ENCODE data around the gene DMXL2.
A peak's percentile ranks its signal among the peaks of the same experiment; 100 is the strongest.

The DMXL2 gene

DNA sequence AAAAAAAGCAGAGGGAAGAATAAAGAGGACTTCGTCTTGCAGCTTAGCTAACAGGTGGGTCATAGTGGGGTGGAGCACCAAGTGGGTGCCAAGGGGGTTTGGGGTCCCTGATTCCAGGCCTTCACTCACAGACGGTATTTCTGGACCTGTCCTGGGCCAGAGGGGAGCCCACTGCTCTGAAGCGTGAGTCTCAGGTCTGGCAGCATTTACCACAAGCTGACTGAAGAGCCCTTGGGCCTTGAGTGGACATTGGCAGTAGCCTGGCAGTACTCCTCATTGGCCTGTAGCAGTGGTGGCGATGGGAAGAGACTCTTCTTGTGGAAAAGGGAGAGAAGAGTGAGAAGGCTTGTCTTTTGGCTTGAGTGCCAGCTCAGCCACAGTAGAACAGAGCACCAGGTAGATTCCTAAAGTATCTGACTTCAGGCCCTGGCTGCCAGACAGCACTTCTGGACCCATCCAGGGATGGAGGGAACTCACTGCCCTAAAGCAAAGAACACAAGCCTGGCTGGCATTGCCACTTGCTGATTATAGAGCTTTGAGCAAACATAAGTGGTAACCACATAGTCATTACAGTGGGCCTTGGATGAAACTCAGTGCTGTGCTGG is 208.2 kb downstream of the DMXL2 start:
- no peak for DNase-seq (ENCODE audit: low read depth)
- TF ChIP-seq, protein P1, sequence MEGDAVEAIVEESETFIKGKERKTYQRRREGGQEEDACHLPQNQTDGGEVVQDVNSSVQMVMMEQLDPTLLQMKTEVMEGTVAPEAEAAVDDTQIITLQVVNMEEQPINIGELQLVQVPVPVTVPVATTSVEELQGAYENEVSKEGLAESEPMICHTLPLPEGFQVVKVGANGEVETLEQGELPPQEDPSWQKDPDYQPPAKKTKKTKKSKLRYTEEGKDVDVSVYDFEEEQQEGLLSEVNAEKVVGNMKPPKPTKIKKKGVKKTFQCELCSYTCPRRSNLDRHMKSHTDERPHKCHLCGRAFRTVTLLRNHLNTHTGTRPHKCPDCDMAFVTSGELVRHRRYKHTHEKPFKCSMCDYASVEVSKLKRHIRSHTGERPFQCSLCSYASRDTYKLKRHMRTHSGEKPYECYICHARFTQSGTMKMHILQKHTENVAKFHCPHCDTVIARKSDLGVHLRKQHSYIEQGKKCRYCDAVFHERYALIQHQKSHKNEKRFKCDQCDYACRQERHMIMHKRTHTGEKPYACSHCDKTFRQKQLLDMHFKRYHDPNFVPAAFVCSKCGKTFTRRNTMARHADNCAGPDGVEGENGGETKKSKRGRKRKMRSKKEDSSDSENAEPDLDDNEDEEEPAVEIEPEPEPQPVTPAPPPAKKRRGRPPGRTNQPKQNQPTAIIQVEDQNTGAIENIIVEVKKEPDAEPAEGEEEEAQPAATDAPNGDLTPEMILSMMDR (IDR thresholded peaks at IDR 0.05; ENCODE audit: insufficient read depth, low read depth, low read length, missing control alignments) = no peak

DNA sequence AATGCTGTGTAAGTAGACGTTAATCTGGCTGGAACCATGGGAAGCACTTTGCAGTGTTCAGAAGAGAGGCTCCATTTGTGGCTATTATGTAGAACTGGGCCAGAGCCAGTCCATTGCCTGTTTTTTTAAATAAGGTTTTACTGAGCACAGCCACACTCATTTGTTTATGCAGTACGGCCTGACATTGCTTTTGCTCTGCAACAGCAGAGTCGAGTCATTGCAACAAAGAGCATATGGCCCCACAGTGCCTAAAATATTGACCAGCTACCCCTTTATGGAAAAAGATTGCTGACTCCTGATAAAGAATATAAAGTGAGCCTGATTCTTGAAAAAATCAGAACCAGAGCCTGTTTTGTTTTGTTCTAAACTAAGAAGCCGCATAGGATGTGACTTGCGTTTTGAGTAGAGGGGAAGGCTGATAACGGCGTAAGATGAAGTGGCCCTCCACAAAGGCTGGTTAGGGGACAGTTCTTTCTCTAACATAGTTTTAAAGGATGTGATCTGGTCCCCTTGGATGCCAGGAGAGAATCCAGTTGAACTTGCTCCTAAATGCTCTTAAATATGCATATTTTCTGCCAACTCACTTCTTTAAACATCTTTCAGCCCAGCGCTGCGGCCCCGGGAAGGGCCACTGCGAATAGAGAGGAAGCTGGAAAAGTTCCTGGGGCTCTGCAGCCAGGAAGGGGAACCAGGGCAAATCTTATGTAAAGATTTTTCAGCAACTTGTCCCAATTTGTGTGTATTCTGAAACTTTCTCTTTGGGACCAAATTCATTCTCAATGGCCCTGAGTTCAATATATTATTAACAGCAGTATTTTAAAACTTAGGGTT is 216.7 kb downstream of the DMXL2 start:
- DNase-seq (ENCODE audit: low read depth) = no peak
- TF ChIP-seq, protein P1 (IDR thresholded peaks at IDR 0.05; ENCODE audit: insufficient read depth, low read depth, low read length, missing control alignments) = no peak
- H3K4me3 ChIP-seq (ENCODE audit: low read depth, low read length) = no peak overlapping the region

More for the DNA sequence above, 208.2 kb downstream of the DMXL2 start:
- no peak overlapping the region for H3K4me3 ChIP-seq (ENCODE audit: low read depth, low read length)

DNA sequence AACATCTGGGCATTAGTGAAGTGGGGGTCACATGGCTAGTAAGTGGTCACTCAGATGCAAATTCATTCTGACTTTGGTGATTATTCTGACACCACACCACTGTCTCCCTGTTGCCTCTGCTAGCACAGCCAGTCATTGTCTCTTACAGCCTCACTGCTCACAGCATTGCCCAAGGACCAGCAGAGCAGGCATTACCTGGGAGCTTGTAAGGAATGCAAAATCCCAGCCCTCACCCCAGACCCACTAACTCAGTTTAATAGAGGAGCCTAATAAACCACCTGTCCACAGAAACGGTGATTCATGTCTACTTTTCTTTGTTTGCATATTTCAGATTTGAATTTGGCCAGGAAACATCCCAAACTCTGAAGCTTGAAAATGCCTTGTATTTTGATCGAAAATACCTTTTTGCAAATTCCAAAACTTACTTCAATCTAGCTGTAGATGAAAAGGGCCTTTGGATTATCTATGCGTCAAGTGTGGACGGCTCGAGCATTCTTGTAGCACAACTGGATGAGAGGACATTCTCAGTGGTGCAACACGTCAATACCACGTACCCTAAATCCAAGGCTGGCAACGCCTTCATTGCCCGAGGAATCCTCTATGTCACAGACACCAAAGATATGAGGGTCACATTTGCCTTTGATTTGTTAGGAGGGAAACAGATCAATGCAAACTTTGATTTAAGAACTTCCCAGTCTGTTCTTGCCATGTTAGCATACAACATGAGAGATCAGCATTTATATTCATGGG is 218.4 kb downstream of the DMXL2 start:
- TF ChIP-seq, protein P1 (IDR thresholded peaks at IDR 0.05; ENCODE audit: insufficient read depth, low read depth, low read length, missing control alignments) = no peak
- no peak for DNase-seq (ENCODE audit: low read depth)

DNA sequence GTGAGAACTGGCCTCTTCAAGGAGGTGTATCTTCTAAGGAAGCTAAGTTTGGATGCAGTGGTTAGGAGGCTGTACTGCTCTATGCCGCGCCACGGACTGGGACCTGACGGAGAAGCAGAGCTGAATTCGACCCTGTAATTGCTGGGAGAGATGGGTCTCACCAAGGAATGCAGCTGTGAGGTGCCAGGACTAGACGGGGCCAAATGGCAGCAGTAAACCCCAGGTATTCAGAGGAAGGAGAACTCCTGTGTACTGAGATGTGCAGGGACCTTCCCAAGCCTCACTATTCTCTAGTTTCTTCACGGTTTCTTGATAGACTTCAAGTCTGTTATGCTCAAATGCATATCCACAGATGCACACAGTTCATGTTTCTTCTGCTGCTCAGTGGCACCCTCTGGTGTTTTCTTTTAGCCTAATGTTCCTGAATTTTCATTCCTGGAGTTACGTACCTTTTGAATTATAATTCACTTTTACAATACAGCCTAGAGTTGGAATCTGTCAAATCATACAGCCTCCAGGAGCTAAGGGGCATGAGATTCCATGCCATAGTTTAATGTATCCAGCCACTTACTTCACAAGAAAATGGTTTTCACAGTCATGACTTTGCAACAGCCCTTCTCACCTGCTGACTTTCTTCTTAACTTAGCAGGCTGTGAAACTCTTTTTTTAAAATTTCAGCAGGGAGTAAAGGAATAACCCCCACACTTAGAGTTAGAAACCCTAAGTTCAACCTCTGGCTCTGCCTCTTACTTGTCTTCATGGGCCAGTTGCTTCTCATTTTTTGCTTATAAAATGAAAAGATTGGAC is 219.3 kb downstream of the DMXL2 start:
- H3K4me3 ChIP-seq (ENCODE audit: low read depth, low read length) = no peak overlapping the region
- TF ChIP-seq, protein P1 (IDR thresholded peaks at IDR 0.05; ENCODE audit: insufficient read depth, low read depth, low read length, missing control alignments) = peak; percentile 56
- DNase-seq (ENCODE audit: low read depth) = peak; percentile 24

More for the DNA sequence above, 218.4 kb downstream of the DMXL2 start:
- no peak overlapping the region for H3K4me3 ChIP-seq (ENCODE audit: low read depth, low read length)

DNA sequence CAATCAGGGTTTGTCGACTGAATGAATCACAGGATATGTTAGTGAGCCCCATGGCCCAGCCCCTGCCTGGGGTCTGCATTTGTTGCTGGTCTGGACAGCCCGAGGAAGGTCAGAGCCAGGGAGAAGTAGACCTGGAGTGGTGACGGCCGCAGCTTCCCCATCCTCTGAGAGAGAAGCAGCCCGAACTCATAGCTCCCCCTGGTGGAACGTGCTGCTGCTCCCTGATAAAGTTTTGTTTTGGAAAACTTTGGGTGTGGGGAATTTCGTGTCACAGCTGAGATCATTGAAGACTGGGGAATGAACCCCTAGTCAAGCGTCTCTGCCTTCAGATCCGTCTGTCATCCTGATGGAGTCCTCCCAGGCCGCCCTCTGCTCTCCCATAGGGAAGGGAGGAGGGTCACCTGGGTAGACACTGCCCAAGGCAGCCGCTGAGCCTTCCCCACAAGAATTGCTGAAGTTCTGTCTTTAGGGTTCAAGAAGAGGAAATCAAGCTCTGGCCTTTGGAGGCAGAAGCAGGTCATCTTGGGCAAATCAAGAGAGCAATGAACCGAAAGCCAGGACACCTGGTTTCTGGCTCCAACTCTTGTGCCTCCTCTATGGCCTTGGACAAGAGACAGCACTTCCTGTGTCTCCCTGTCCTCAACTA is 220.6 kb downstream of the DMXL2 start:
- peak; percentile 30 for DNase-seq (ENCODE audit: low read depth)
- H3K4me3 ChIP-seq (ENCODE audit: low read depth, low read length) = no peak overlapping the region
- TF ChIP-seq, protein P1 (IDR thresholded peaks at IDR 0.05; ENCODE audit: insufficient read depth, low read depth, low read length, missing control alignments) = peak; percentile 65

All from GM12865 (cell line).